Right cardiac atrium (tissue), 5 donors: Measurements from ENCODE around the gene CGB8. TPM values are rescaled to one million over a fixed set of nuclear protein-coding genes. Genes with fewer than 3 reads are reported as not detected.
"Not testable (repeated sequence)": the region's sequence is repeated elsewhere in the genome, so short reads cannot be mapped to it uniquely, and the experiment has no call there.

ENCODE experiments used
- ATAC-seq, 2 donors: fragments of 200-7000 bp; cut with Tn5 transposase; one replicate each; pipeline versions ENCODE4 v1.8.0 to v1.9.1; 2020; ENCODE audit warnings: moderate library complexity in 2 of 2, mild to moderate bottlenecking in 1 of 2
- DNase-seq, 3 donors: peaks; one replicate each; pipeline ENCODE4 v3.0.0-alpha.2; 2020
- H3K27ac ChIP-seq: one replicate; pipeline ENCODE4 v1.5.1; 2013; ENCODE audit warnings: mild to moderate bottlenecking, low read length, control low read depth, moderate library complexity
- H3K27me3 ChIP-seq: one replicate; pipeline ENCODE4 v1.6.1; 2013; ENCODE audit not compliant: control insufficient read depth, insufficient read depth
- H3K4me1 ChIP-seq: one replicate; pipeline ENCODE4 v1.6.1; 2013; ENCODE audit warnings: low read length; ENCODE audit not compliant: control insufficient read depth, insufficient read depth
- H3K4me3 ChIP-seq: one replicate; pipeline ENCODE4 v1.5.1; 2013; ENCODE audit warnings: low read length, control low read depth
- H3K9me3 ChIP-seq: one replicate; pipeline ENCODE4 v1.6.1; 2013; ENCODE audit warnings: low read length; ENCODE audit not compliant: control insufficient read depth
- WGBS: extraction: QIAGEN DNeasy Blood & Tissue Kit; methylation state at CpG from one replicate; pipeline ENCODE4 v1.1.7; 2013; 5-methylcytosine and 5-hydroxymethylcytosine counted together
- intact Hi-C, 4 donors: fragments of 100-400 bp; cut with DNase I; formaldehyde crosslinking; loops; one replicate each; pipeline versions ENCODE4 v1.11.0 to v1.14.0; 2022 to 2023
- polyA plus RNA-seq: library from polyadenylated mRNA; stranded (reverse); fragments of 200-250 nt; gene quantifications from one replicate; pipeline ENCODE4 v1.2.3, GENCODE V29; 2013
- total RNA-seq, 4 donors: library from RNA; stranded (reverse); fragmentation: NEBNext Ultra II Directional; extraction: Animal tissue kit (Norgen Biotek cat#: 25700); gene quantifications; one replicate each; pipeline ENCODE4 v1.2.1, GENCODE V29; 2021
- donor health status: healthy with polysubstance abuse.
- donor health status: DM: no; HTN: yes; CAD: no.
- donor health status: DM: no; HTN: no; CAD: no.
- donor health status: DM: no; HTN: yes; CAD: no; lungs with severe emphysema.
- donor health status: DM: yes; HTN: yes; CAD: no.

CGB8 gene
- total and polyA plus RNA-seq, 5 donors = not detected

- no peaks in the 10 kb centered on the region for H3K9me3 ChIP-seq
- H3K4me1 ChIP-seq = no peaks in the 10 kb centered on the region
- intact Hi-C loops = no loop called here
- no peak overlapping the region for H3K4me3 ChIP-seq
- DNase-seq (no peak), ATAC-seq (peak in 1 of 2 donors; percentile 6)
- H3K27ac ChIP-seq = no peak overlapping the region
- WGBS = 55% methylated on average over 10 of the region's 10 CpGs
- no peaks in the 10 kb centered on the region for H3K27me3 ChIP-seq
These were observed 15.2 kb upstream of the CGB8 start for GRCh38 chr19:49064029-49064629.

DNA sequence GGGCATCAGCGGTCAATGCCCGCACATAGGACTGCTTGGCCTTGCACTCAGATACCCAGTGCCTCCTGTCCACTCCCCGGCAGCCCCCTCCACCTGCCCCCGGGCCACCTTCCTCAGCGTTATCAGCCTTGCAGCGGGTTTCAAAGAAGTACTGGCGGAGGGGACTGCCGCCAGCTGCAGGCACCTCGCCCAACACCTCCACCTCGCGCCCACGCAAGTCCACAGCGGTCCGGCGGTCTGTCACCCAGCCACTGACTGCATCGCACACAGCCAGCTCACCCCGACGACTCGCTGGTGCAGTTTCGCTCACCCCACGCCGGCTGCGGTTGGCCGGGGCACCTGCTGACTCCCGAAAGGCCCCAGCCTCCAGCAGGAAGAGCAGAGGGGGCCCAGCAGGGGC is 12.5 kb upstream of the CGB8 start:
- DNase-seq (no peak), ATAC-seq (no peak)
- 72% methylated on average over 25 of the region's 25 CpGs for WGBS
- no peak overlapping the region for H3K27ac ChIP-seq
- intact Hi-C loops = no loop called here
- no peaks in the 10 kb centered on the region for H3K4me1 ChIP-seq
- no peaks in the 10 kb centered on the region for H3K27me3 ChIP-seq
- no peak overlapping the region for H3K4me3 ChIP-seq
- H3K9me3 ChIP-seq = no peaks in the 10 kb centered on the region

- no peak overlapping the region for H3K4me3 ChIP-seq
- H3K9me3 ChIP-seq = no peaks in the 10 kb centered on the region
- intact Hi-C loops = no loop called here
- ATAC-seq (no peak), DNase-seq (no peak)
- 96% methylated on average over 2 of the region's 2 CpGs for WGBS
- H3K27me3 ChIP-seq = no peaks in the 10 kb centered on the region
- H3K27ac ChIP-seq = no peak overlapping the region
- H3K4me1 ChIP-seq = no peaks in the 10 kb centered on the region
These were observed 12.1 kb upstream of the CGB8 start for GRCh38 chr19:49061000-49061399.

DNA sequence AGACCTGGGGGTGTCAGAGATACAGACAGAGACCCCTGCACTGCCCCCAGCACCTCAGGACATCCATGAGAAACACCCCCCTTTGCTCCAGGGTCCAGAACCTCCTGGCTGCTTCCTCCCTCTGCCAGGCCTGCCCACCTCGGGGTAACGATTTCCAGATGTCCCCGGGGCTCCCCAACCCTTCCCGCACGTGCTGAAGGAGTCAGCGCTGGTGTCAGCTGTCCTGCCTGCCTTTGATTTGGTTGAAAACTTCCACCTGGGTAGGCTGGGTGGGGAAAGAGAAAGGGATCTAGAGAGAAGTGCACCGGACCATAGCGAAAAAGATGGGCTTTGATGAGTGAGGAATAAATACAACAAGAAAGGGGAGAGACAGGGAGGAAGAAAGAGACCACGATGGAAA is 10.1 kb upstream of the CGB8 start:
- DNase-seq (no peak), ATAC-seq (no peak)
- 56% methylated on average over 9 of the region's 9 CpGs for WGBS
- intact Hi-C loops = no loop called here
- Histone ChIP-seq H3K4me1 (no peaks in the 10 kb centered on the region), H3K27ac (no peak overlapping the region), H3K9me3 (no peaks in the 10 kb centered on the region), H3K27me3 (no peaks in the 10 kb centered on the region), H3K4me3 (no peak overlapping the region)

DNA sequence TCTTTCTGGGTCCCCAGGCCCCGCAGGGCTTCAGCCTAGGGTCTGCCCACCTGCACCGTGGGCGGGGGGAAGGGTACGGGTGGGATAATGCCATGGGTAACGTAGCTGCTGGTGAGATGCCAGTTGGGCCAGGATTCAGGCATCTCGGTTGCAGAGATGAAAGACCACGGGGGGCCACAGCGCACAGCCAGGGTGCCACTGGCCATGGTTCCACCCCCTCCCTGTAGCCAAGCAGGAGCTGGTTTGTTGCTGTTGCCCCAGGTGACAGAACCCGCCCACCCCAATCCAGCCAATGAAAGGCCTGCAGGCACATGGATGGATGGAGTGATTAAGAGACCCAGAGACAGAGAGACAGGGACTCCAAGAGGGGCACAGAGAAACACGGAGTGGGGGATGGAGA is 9.7 kb upstream of the CGB8 start:
- DNase-seq = no peak
- Histone ChIP-seq H3K9me3 (no peaks in the 10 kb centered on the region), H3K27me3 (no peaks in the 10 kb centered on the region), H3K4me3 (no peak overlapping the region), H3K4me1 (no peaks in the 10 kb centered on the region), H3K27ac (no peak overlapping the region)
- 51% methylated on average over 10 of the region's 10 CpGs for WGBS
- intact Hi-C loops = no loop called here
- ATAC-seq = no peak

DNA sequence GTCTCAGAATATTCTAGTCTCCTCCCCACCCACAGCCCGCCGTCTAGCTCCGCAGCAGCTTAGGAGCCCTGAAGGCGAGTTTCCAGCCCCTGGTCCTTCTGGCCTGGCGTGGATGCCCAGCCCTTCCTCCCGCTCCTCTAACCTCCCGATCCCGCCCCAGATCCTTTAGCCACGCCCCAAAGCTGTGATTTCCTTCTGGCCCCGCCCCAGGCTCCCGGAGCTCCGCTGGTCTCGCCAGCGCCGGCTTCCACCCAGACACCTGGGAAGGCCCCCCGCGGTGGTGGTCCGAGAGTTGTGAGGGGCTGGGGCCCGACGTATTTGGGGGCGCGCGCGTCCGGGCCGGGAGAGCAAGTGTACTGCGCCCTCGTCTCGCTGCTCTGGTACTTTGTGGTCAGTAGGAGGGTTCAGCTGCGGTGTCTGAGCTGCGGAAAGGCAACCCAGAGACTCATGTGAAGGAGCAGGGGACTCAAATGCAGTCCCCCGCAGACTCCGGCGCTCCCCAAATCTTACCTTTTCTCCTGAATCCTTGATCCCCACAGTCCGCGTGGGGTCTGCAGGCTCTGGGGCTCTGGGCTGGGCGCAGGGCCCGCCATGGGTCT is 8.8 kb upstream of the CGB8 start, which contains the start of gene CGB7:
Gene CGB7 (minus strand): TSS at position 114 of the 599 bp plus-strand sequence. CDS start 2,374 bp downstream, outside the sequence.
- intact Hi-C loops = no loop called here
- DNase-seq (peak; percentile 79 to 90 (median 90)), ATAC-seq (peak; percentile 80 to 87)
- no peaks in the 10 kb centered on the region for H3K27me3 ChIP-seq
- H3K4me3 ChIP-seq = peak within 1 kb of the TSS; percentile 49
- 4% methylated on average over 38 of the region's 38 CpGs for WGBS
- no peaks in the 10 kb centered on the region for H3K9me3 ChIP-seq
- no peak within 1 kb of the TSS for H3K27ac ChIP-seq
- H3K4me1 ChIP-seq = no peaks in the 10 kb centered on the region

DNA sequence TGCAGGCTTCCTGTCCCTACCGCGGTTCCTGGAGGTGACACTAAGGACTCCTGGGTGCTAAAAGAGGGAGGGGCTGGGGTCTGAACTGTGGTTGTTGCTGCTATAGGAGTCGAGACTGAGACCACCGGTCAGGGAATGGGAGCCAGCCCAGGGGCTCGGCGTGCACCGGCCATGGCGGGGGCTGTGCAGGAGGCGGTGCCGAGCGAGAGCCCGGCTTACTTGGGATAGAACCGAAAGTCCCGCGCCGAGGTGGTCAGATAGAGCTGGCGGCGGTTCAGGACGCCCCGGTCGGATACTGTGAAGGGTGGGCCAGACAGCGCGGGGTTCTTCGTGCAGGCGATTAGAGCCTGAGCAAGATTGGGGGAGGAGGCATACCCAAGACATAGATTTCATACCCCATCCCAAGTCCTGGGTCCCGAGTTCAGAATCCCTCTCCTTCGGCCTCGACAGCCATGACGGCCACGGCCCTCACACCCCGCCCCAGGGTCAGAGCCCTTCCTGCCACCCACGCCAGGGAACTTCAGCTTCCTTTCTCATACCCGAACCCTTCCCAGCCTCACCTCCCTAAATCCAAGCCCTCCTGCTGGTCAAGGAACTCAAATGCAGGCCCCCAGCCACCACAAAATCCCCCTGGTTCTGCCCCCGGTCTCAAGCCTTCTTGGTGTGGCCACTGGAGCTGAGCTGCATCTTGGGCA is 8.1 kb upstream of the CGB8 start:
- DNase-seq, intact Hi-C loops, H3K9me3 ChIP-seq, H3K27ac ChIP-seq, H3K27me3 ChIP-seq, H3K4me1 ChIP-seq: not testable (repeated sequence)
- peak; percentile 10 to 45 for ATAC-seq
- peak overlapping the region; percentile 49 for H3K4me3 ChIP-seq
- 3% methylated on average over 34 of the region's 34 CpGs for WGBS

DNA sequence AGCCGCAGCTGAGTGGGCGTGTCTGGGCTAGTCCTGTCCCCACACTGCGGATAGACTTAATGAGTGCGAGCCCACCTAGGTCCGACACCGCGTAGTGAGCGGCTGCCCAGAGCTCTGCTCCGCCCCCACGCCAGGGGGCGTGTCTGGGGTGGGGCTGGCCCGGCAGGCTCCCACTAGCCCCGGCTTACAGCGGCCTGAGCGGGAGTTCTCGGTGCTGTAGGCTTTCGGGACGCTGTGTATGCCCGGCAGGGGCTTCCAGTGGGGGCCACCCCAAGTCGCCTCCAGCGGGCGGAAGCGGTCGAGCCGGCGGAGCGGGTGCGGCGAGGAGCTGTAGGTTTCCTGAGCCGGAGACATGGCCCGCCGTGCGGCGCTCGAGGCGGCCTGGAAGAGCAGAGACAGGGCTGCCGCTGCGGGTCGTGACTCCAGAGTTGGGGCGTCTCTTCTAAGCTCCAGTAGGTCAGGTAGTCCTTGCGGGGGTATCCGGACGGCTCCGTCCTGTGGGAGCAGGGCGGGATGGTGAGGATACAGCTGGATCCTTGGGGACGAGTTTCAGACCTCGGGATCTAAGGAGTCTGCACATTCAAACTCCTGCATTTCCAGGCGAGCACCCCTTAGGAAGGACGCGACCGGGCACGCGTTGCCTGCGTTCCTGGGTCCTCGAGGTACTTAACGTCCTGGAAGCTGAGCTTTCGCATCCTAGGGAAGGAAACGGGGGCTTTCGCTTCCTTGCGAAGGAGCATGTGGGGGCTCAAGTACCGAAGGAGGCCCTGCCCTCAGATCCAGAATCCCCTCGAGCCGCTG is 7.4 kb upstream of the CGB8 start:
- intact Hi-C loops = no loop called here
- DNase-seq (peak; percentile 61 to 84 (median 84)), ATAC-seq (peak; percentile 84 to 90)
- Histone ChIP-seq H3K27ac (no peak overlapping the region), H3K9me3 (no peaks in the 10 kb centered on the region), H3K27me3 (no peaks in the 10 kb centered on the region), H3K4me3 (peak overlapping the region; percentile 49), H3K4me1 (no peaks in the 10 kb centered on the region)
- WGBS = 1% methylated on average over 63 of the region's 63 CpGs

DNA sequence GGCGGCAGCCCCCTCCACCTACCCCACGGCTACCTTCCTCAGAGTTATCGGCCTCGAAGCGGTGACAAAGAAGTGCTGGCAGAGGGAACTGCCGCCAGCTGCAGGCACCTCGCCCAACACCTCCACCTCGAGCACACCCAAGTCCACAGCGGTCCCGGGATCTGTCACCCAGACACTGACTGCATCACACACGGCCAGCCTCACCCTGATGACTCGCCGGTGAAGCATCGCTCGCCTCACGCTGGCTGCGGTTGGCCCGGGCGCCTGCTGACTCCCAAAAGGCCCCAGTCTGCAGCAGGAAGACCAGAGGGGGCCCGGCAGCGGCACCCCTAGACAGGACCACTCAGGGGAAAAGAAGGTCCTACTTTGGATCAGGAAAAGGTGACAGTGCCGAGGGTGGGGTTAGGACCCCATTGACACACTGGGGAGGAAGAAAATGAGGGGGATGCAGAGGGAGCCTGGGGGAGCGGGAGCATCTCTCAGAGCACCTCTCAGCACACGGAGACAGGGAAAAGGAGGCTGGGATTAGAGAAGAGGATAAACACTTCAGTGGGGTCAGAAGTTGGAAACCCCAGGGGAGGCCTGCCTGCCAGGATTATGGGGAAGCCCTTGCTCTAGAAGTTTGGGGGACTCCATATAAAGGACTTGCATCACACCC is 1.6 kb upstream of the CGB8 start:
- H3K4me3 ChIP-seq, DNase-seq, H3K27ac ChIP-seq, ATAC-seq, intact Hi-C loops, H3K27me3 ChIP-seq, H3K4me1 ChIP-seq, H3K9me3 ChIP-seq: not testable (repeated sequence)
- WGBS = 70% methylated on average over 24 of the region's 24 CpGs

DNA sequence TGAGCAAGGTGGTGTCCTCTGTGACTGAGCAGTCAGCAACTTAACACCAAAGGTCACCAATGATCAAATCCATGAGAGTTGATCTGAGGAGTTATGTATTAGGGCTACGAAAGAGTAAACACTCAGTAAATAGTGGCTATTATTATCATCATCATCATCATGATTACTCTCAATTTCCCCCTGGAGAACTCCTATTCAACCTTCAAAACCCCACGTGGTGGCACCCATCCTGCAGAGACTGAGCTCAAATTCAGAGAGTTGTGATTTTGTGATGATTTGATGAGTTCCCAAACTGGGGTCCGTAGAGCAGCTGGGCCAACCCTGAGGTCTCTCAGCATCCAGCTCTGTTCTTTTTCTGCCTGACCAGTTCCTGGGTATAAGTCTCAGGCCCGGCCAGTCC is 923 bp upstream of the CGB8 start:
- H3K27ac ChIP-seq, H3K9me3 ChIP-seq, DNase-seq, H3K4me1 ChIP-seq, H3K27me3 ChIP-seq, ATAC-seq, H3K4me3 ChIP-seq, intact Hi-C loops: not testable (repeated sequence)
- WGBS = 82% methylated on average over 3 of the region's 4 CpGs
